SK-N-SH (cell line): ENCODE measurements around the gene CNPY4. TPM values are rescaled to one million over a fixed set of nuclear protein-coding genes. Genes with fewer than 3 reads are reported as not detected.

Experiments
- CTCF ChIA-PET: fragments of 300-600, 350-600 bp; formaldehyde crosslinking; extraction: SDS; loops from one replicate; lab custom pipeline; 2021; lab: Yijun Ruan, JAX
- POLR2A ChIA-PET: fragments of 350-600 bp; sonication (Branson Sonifier 250); formaldehyde crosslinking; extraction: SDS; loops from one replicate; lab custom pipeline; 2020; ENCODE audit warnings: antibody characterized with exemption, inconsistent platforms; lab: Yijun Ruan, JAX
- DNase-seq: peaks from one replicate; pipeline ENCODE4 v3.0.0; 2012
- H2AFZ ChIP-seq: fragments of 200-600 bp; sonication (generic); 2 replicates; pipeline ENCODE4 v1.8.1; 2016; ENCODE audit warnings: antibody characterized with exemption, mild to moderate bottlenecking, low read depth
- H3F3A ChIP-seq: fragments of 200-600 bp; sonication (generic); replicated peaks from 2 replicates; pipeline ENCODE3; 2016; ENCODE audit warnings: antibody characterized with exemption, mild to moderate bottlenecking; ENCODE audit not compliant: insufficient read depth
- H3K27ac ChIP-seq, 2 experiments: fragments of 200-500 bp in 1 of 2; fragments of 200-600 bp in 1 of 2; sonication (Bioruptor generic) in 1 of 2; sonication (generic), shearing (Covaris generic) in 1 of 2; 2 replicates each; pipeline versions ENCODE4 v1.5.1 to v1.6.1; 2014 to 2016; ENCODE audit warnings: low read depth in 2 of 2, inconsistent platforms in 1 of 2, low read length in 1 of 2, mild to moderate bottlenecking in 1 of 2, mixed read lengths in 1 of 2
- H3K27me3 ChIP-seq: fragments of 200-600 bp; sonication (generic), shearing (Covaris generic); 2 replicates; pipeline ENCODE4 v1.6.1; 2016; ENCODE audit warnings: mixed run types; ENCODE audit not compliant: insufficient read depth
- H3K36me3 ChIP-seq, 2 experiments: fragments of 200-500 bp in 1 of 2; fragments of 200-600 bp in 1 of 2; sonication (Bioruptor generic) in 1 of 2; sonication (generic) in 1 of 2; replicated peaks in 1 of 2; 2 replicates each; pipeline versions ENCODE3 to v1.5.1; 2014 to 2016; ENCODE audit warnings: low read length in 1 of 2, mild to moderate bottlenecking in 1 of 2; ENCODE audit not compliant: insufficient read depth in 2 of 2, control insufficient read depth in 1 of 2
- H3K4me1 ChIP-seq, 2 experiments: fragments of 200-500 bp in 1 of 2; fragments of 200-600 bp in 1 of 2; sonication (Bioruptor generic) in 1 of 2; sonication (generic), shearing (Covaris generic) in 1 of 2; 2 replicates each; pipeline versions ENCODE4 v1.5.1 to v1.6.1; 2014 to 2016; ENCODE audit warnings: low read depth in 1 of 2, low read length in 1 of 2, mixed run types in 1 of 2; ENCODE audit not compliant: insufficient read depth in 2 of 2, control insufficient read depth in 1 of 2
- H3K4me2 ChIP-seq: fragments of 200-600 bp; sonication (generic), shearing (Covaris generic); 2 replicates; pipeline ENCODE4 v1.6.1; 2017; ENCODE audit warnings: mixed run types
- H3K4me3 ChIP-seq, 2 experiments: fragments of 200-500 bp in 1 of 2; fragments of 200-600 bp in 1 of 2; sonication (Bioruptor generic) in 1 of 2; sonication (generic), shearing (Covaris generic) in 1 of 2; 2 replicates each; pipeline versions ENCODE4 v1.5.1 to v1.8.1; 2014 to 2016; ENCODE audit warnings: low read depth in 2 of 2, inconsistent platforms in 1 of 2, low read length in 1 of 2, mild to moderate bottlenecking in 1 of 2, mixed read lengths in 1 of 2, moderate library complexity in 1 of 2
- H3K79me2 ChIP-seq: fragments of 200-600 bp; sonication (generic); 2 replicates; pipeline ENCODE4 v1.8.1; 2017; ENCODE audit warnings: mild to moderate bottlenecking; ENCODE audit not compliant: insufficient read depth
- H3K9ac ChIP-seq: fragments of 200-600 bp; sonication (generic); 2 replicates; pipeline ENCODE4 v1.6.1; 2017; ENCODE audit warnings: mixed run types
- H3K9me2 ChIP-seq: fragments of 200-600 bp; sonication (generic); 2 replicates; pipeline ENCODE4 v1.6.1; 2017; ENCODE audit warnings: mixed run types
- H3K9me3 ChIP-seq: fragments of 200-600 bp; sonication (generic); 2 replicates; pipeline ENCODE4 v1.6.1; 2017; ENCODE audit warnings: mixed run types, mild to moderate bottlenecking, moderate library complexity
- H4K20me1 ChIP-seq: fragments of 200-600 bp; sonication (generic); 2 replicates; pipeline ENCODE4 v1.6.1; 2017; ENCODE audit warnings: mild to moderate bottlenecking, mixed run types; ENCODE audit not compliant: insufficient read depth
- EZH2phosphoT487 ChIP-seq: fragments of 200-600 bp; sonication (generic); IDR thresholded peaks from 2 replicates; pipeline ENCODE4 v1.6.1; 2017; ENCODE audit warnings: low read depth, mixed run types, mild to moderate bottlenecking, antibody characterized with exemption, moderate library complexity, borderline replicate concordance
- FOXJ3 ChIP-seq: sonication (generic); formaldehyde crosslinking; IDR thresholded peaks from 2 replicates; pipeline ENCODE4 v1.5.1; 2020; ENCODE audit warnings: mild to moderate bottlenecking, missing genetic modification reagents
- GABPA ChIP-seq: IDR thresholded peaks from 2 replicates; pipeline ENCODE4 v1.4.0; 2012; ENCODE audit warnings: low read depth, mild to moderate bottlenecking
- MEF2A ChIP-seq: IDR thresholded peaks from 2 replicates; pipeline ENCODE4 v1.4.0; 2012; ENCODE audit warnings: low read depth, borderline replicate concordance
- MXI1 ChIP-seq: IDR thresholded peaks from 2 replicates; pipeline ENCODE4 v1.6.1; 2012; ENCODE audit warnings: mild to moderate bottlenecking, low read depth, low read length, improper control_type of control experiment
- NFIC ChIP-seq: IDR thresholded peaks from 2 replicates; pipeline ENCODE4 v1.4.0; 2012; ENCODE audit warnings: borderline replicate concordance
- NRF1 ChIP-seq: IDR thresholded peaks from 2 replicates; pipeline ENCODE4 v1.6.1; 2012; ENCODE audit warnings: low read depth, mild to moderate bottlenecking, low read length
- RFX5 ChIP-seq: IDR thresholded peaks from 2 replicates; pipeline ENCODE4 v1.6.1; 2012; ENCODE audit warnings: mild to moderate bottlenecking, improper control_type of control experiment, low read length
- SIN3A ChIP-seq: IDR thresholded peaks from 2 replicates; pipeline ENCODE4 v1.6.1; 2012; ENCODE audit warnings: low read depth, mild to moderate bottlenecking, low read length, moderate library complexity, borderline replicate concordance
- SMC3 ChIP-seq: IDR thresholded peaks from 2 replicates; pipeline ENCODE4 v1.6.1; 2012; ENCODE audit warnings: low read depth, low read length, improper control_type of control experiment
- TAF1 ChIP-seq: IDR thresholded peaks from 2 replicates; pipeline ENCODE4 v1.6.1; 2012; ENCODE audit warnings: low read depth, mild to moderate bottlenecking, low read length, moderate library complexity, borderline replicate concordance
- WGBS: methylation state at CpG from one replicate; pipeline ENCODE4 v1.1.6; 2017; ENCODE audit warnings: low lambda C conversion rate; 5-methylcytosine and 5-hydroxymethylcytosine counted together
- polyA plus RNA-seq, 3 experiments: library from polyadenylated mRNA; depleted of rRNA; stranded (reverse); fragments of >200 nt; gene quantifications; 2 replicates each; pipeline ENCODE4 v1.2.3, GENCODE V29; 2012
- TF ChIP-seq, protein P1 (sequence below): IDR thresholded peaks from 2 replicates; pipeline ENCODE4 v1.4.0; 2012; ENCODE audit warnings: low read depth, borderline replicate concordance
- TF ChIP-seq, protein P2 (sequence below): IDR thresholded peaks from 2 replicates; pipeline ENCODE4 v1.4.0; 2012; ENCODE audit warnings: low read depth, borderline replicate concordance
- TF ChIP-seq, protein P3 (sequence below): fragments of 150-350 bp; IDR thresholded peaks from 2 replicates; pipeline ENCODE4 v1.6.1; 2016; ENCODE audit warnings: mild to moderate bottlenecking, low read depth, low read length
- TF ChIP-seq, protein P4 (sequence below): IDR thresholded peaks from 2 replicates; pipeline ENCODE4 v1.6.1; 2012; ENCODE audit warnings: mild to moderate bottlenecking, low read depth, low read length, moderate library complexity

CNPY4 gene
- polyA plus RNA-seq, 1 of the 3 experiments (the other 2 are of a cell fraction) = 52.0 TPM

DNA sequence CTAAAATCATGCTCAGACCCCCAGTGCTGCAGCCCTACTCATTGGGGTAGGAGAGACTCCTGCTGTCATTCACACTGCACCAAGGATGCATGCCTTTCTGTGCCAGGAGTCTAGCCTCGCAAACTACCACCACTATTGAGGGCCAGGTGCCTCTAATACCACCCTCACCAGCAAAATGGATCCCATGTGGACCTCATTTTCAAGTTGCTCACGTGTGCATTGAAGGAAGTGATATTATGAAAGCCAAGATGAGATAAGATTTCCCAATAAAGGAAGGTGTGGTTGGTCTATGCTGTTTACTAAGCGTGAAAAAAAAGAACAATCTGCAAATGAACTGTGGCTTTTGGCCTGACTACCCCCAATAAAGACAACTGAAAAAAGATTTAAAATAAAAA, 22.1 kb downstream of the CNPY4 start:
- H3K27ac ChIP-seq = no peak overlapping the region
- peaks cover 1% of the 10 kb centered on the region for H3F3A ChIP-seq
- H3K4me2 ChIP-seq = no peak overlapping the region
- H3K27me3 ChIP-seq = no peaks in the 10 kb centered on the region
- H3K4me1 ChIP-seq = no peaks in the 10 kb centered on the region
- no peaks in the 10 kb centered on the region for H3K9me3 ChIP-seq
- no peaks in the 10 kb centered on the region for H4K20me1 ChIP-seq
- H3K79me2 ChIP-seq = no peaks in the 10 kb centered on the region
- POLR2A ChIA-PET = no interaction called here
- CTCF ChIA-PET = interaction anchor here (1.2 to 5.7 kb wide), 2 partner anchors 11 to 49 kb away, joined by 4 to 77 read pairs; no protein-coding TSS in a partner anchor
- DNase-seq = no peak
- no peak for TF ChIP-seq MEF2A
- TF ChIP-seq SIN3A = no peak
- no peak for TF ChIP-seq RFX5
- TF ChIP-seq, protein P1, sequence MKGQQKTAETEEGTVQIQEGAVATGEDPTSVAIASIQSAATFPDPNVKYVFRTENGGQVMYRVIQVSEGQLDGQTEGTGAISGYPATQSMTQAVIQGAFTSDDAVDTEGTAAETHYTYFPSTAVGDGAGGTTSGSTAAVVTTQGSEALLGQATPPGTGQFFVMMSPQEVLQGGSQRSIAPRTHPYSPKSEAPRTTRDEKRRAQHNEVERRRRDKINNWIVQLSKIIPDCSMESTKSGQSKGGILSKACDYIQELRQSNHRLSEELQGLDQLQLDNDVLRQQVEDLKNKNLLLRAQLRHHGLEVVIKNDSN = no peak
- TF ChIP-seq TAF1 = no peak
- no peak for TF ChIP-seq EZH2phosphoT487
- no peak for TF ChIP-seq SMC3
- no peak for TF ChIP-seq MXI1
- TF ChIP-seq, protein P2, sequence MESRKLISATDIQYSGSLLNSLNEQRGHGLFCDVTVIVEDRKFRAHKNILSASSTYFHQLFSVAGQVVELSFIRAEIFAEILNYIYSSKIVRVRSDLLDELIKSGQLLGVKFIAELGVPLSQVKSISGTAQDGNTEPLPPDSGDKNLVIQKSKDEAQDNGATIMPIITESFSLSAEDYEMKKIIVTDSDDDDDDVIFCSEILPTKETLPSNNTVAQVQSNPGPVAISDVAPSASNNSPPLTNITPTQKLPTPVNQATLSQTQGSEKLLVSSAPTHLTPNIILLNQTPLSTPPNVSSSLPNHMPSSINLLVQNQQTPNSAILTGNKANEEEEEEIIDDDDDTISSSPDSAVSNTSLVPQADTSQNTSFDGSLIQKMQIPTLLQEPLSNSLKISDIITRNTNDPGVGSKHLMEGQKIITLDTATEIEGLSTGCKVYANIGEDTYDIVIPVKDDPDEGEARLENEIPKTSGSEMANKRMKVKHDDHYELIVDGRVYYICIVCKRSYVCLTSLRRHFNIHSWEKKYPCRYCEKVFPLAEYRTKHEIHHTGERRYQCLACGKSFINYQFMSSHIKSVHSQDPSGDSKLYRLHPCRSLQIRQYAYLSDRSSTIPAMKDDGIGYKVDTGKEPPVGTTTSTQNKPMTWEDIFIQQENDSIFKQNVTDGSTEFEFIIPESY = no peak
- no peak for TF ChIP-seq NFIC
- TF ChIP-seq GABPA = no peak
- TF ChIP-seq, protein P3, sequence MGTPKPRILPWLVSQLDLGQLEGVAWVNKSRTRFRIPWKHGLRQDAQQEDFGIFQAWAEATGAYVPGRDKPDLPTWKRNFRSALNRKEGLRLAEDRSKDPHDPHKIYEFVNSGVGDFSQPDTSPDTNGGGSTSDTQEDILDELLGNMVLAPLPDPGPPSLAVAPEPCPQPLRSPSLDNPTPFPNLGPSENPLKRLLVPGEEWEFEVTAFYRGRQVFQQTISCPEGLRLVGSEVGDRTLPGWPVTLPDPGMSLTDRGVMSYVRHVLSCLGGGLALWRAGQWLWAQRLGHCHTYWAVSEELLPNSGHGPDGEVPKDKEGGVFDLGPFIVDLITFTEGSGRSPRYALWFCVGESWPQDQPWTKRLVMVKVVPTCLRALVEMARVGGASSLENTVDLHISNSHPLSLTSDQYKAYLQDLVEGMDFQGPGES = no peak
- TF ChIP-seq NRF1 = no peak
- TF ChIP-seq FOXJ3 (CRISPR knock-in tag) = no peak
- TF ChIP-seq, protein P4, sequence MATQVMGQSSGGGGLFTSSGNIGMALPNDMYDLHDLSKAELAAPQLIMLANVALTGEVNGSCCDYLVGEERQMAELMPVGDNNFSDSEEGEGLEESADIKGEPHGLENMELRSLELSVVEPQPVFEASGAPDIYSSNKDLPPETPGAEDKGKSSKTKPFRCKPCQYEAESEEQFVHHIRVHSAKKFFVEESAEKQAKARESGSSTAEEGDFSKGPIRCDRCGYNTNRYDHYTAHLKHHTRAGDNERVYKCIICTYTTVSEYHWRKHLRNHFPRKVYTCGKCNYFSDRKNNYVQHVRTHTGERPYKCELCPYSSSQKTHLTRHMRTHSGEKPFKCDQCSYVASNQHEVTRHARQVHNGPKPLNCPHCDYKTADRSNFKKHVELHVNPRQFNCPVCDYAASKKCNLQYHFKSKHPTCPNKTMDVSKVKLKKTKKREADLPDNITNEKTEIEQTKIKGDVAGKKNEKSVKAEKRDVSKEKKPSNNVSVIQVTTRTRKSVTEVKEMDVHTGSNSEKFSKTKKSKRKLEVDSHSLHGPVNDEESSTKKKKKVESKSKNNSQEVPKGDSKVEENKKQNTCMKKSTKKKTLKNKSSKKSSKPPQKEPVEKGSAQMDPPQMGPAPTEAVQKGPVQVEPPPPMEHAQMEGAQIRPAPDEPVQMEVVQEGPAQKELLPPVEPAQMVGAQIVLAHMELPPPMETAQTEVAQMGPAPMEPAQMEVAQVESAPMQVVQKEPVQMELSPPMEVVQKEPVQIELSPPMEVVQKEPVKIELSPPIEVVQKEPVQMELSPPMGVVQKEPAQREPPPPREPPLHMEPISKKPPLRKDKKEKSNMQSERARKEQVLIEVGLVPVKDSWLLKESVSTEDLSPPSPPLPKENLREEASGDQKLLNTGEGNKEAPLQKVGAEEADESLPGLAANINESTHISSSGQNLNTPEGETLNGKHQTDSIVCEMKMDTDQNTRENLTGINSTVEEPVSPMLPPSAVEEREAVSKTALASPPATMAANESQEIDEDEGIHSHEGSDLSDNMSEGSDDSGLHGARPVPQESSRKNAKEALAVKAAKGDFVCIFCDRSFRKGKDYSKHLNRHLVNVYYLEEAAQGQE = no peak
- no peaks in the 10 kb centered on the region for H3K36me3 ChIP-seq
- 75% methylated on average over 3 of the region's 3 CpGs for WGBS
- no peaks in the 10 kb centered on the region for H3K9me2 ChIP-seq
- no peak overlapping the region for H3K4me3 ChIP-seq
- no peak overlapping the region for H2AFZ ChIP-seq
- H3K9ac ChIP-seq = no peak overlapping the region
